ENCODE measurements around the gene DISP3.

DNA sequence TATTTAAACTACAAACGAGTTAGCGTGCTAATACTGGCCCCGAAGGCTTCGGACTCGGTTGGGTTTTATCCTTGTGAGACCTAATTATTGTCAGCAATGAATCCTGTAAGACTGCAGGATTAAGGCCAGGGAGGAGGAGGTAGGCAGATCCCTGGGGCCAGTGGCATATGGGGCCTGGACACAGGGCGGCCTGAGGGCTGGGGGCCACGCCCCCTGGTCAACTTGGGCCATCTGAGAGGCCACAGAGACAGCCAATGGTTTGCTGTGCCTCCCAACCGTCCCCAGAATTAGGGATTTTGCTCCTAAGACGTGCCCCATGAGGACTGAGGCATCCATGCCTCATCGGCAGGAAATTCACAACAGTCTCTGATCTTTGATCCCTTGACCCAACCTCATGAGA, 31.1 kb upstream of the DISP3 start:
- no peak for TF ChIP-seq POLR2AphosphoS5 (IDR thresholded peaks at IDR 0.05; ENCODE audit: borderline replicate concordance, low read depth, low read length)
- no peak for TF ChIP-seq EZH2 (IDR thresholded peaks at IDR 0.05)

Data from SK-N-MC (cell line).